ENCODE data around the gene DVL1.
"Not testable (repeated sequence)": the region's sequence is repeated elsewhere in the genome, so short reads cannot be mapped to it uniquely, and the experiment has no call there.

DVL1 gene

GRCh38 chr1:1381294-1381693 is 32.1 kb upstream of the DVL1 start:
- H3K27ac Mint-ChIP-seq = no peak overlapping the region
- no peak for DNase-seq
- H3K4me3 Mint-ChIP-seq = no peak overlapping the region
- CTCF ChIA-PET = no interaction called here
- peaks cover 6% of the 10 kb centered on the region for H3K36me3 Mint-ChIP-seq
- H3K27me3 Mint-ChIP-seq = no peaks in the 10 kb centered on the region
- H3K4me1 Mint-ChIP-seq = peaks cover 3% of the 10 kb centered on the region
- no peaks in the 10 kb centered on the region for H3K9me3 Mint-ChIP-seq

GRCh38 chr1:1380860-1381259 is 31.6 kb upstream of the DVL1 start:
- CTCF ChIA-PET = no interaction called here
- no peak overlapping the region for H3K4me3 Mint-ChIP-seq
- H3K36me3 Mint-ChIP-seq = peaks cover 2% of the 10 kb centered on the region
- no peaks in the 10 kb centered on the region for H3K9me3 Mint-ChIP-seq
- no peak for DNase-seq
- H3K27me3 Mint-ChIP-seq = no peaks in the 10 kb centered on the region
- peaks cover 6% of the 10 kb centered on the region for H3K4me1 Mint-ChIP-seq
- H3K27ac Mint-ChIP-seq = no peak overlapping the region

GRCh38 chr1:1377540-1378205 is 28.5 kb upstream of the DVL1 start:
- peaks cover 10% of the 10 kb centered on the region for H3K36me3 Mint-ChIP-seq

GRCh38 chr1:1376551-1377226 is 27.5 kb upstream of the DVL1 start:
- H3K4me3 Mint-ChIP-seq = peak overlapping the region; percentile 58
- H3K27ac Mint-ChIP-seq = peak overlapping the region; percentile 81
- H3K27me3 Mint-ChIP-seq = no peaks in the 10 kb centered on the region
- peaks cover 11% of the 10 kb centered on the region for H3K36me3 Mint-ChIP-seq
- no peaks in the 10 kb centered on the region for H3K9me3 Mint-ChIP-seq
- no peak for DNase-seq
- peaks cover 32% of the 10 kb centered on the region for H3K4me1 Mint-ChIP-seq
- CTCF ChIA-PET = no interaction called here

More at GRCh38 chr1:1377540-1378205, 28.5 kb upstream of the DVL1 start:
- H3K4me1 Mint-ChIP-seq = peaks cover 23% of the 10 kb centered on the region
- no peaks in the 10 kb centered on the region for H3K9me3 Mint-ChIP-seq
- no peak for DNase-seq
- CTCF ChIA-PET = interaction anchor here (1.2 kb wide), 1 partner anchor 25 kb away, joined by 3 read pairs; no protein-coding TSS in a partner anchor
- no peaks in the 10 kb centered on the region for H3K27me3 Mint-ChIP-seq
- H3K27ac Mint-ChIP-seq = peak overlapping the region; percentile 37
- H3K4me3 Mint-ChIP-seq = no peak overlapping the region

GRCh38 chr1:1374929-1375662 is 25.9 kb upstream of the DVL1 start, which contains the start of gene AURKAIP1:
AURKAIP1 (minus strand) TSS chr1:1375207; CDS start chr1:1374756, 451 bp downstream.
- CTCF ChIA-PET = interaction anchor here (0.8 to 1.5 kb wide), 5 partner anchors 13 to 253 kb away, joined by 3 to 7 read pairs (median 3); no protein-coding TSS in a partner anchor
- no peaks in the 10 kb centered on the region for H3K27me3 Mint-ChIP-seq
- H3K4me3 Mint-ChIP-seq = peak within 1 kb of the TSS; percentile 89
- H3K9me3 Mint-ChIP-seq = no peaks in the 10 kb centered on the region
- peaks cover 11% of the 10 kb centered on the region for H3K36me3 Mint-ChIP-seq
- peaks cover 48% of the 10 kb centered on the region for H3K4me1 Mint-ChIP-seq
- DNase-seq = peak; percentile 98
- peak within 1 kb of the TSS; percentile 98 for H3K27ac Mint-ChIP-seq

- DNase-seq = no peak
- H3K4me1 Mint-ChIP-seq = peaks cover 50% of the 10 kb centered on the region
- H3K9me3 Mint-ChIP-seq = no peaks in the 10 kb centered on the region
- CTCF ChIA-PET = interaction anchor here (1.2 to 1.5 kb wide), 3 partner anchors 60 to 253 kb away, joined by 3 to 7 read pairs (median 3); no protein-coding TSS in a partner anchor
- H3K4me3 Mint-ChIP-seq = peak overlapping the region; percentile 89
- peak overlapping the region; percentile 79 for H3K27ac Mint-ChIP-seq
- peaks cover 11% of the 10 kb centered on the region for H3K36me3 Mint-ChIP-seq
- H3K27me3 Mint-ChIP-seq = no peaks in the 10 kb centered on the region
Observed at GRCh38 chr1:1374589-1374928, 25.3 kb upstream of the DVL1 start.

GRCh38 chr1:1373815-1374588 is 24.8 kb upstream of the DVL1 start:
- H3K27me3 Mint-ChIP-seq = no peaks in the 10 kb centered on the region
- peak overlapping the region; percentile 89 for H3K4me3 Mint-ChIP-seq
- H3K4me1 Mint-ChIP-seq = peaks cover 50% of the 10 kb centered on the region
- H3K9me3 Mint-ChIP-seq = no peaks in the 10 kb centered on the region
- DNase-seq = no peak
- CTCF ChIA-PET = interaction anchor here (1.5 kb wide), 1 partner anchor 69 kb away, joined by 7 read pairs; no protein-coding TSS in a partner anchor
- peaks cover 11% of the 10 kb centered on the region for H3K36me3 Mint-ChIP-seq
- H3K27ac Mint-ChIP-seq = peak overlapping the region; percentile 79

GRCh38 chr1:1373051-1373814 is 24.0 kb upstream of the DVL1 start:
- peak overlapping the region; percentile 73 for H3K27ac Mint-ChIP-seq
- H3K36me3 Mint-ChIP-seq = peaks cover 11% of the 10 kb centered on the region
- H3K27me3 Mint-ChIP-seq = no peaks in the 10 kb centered on the region
- H3K9me3 Mint-ChIP-seq = no peaks in the 10 kb centered on the region
- DNase-seq = no peak
- peaks cover 50% of the 10 kb centered on the region for H3K4me1 Mint-ChIP-seq
- CTCF ChIA-PET = interaction anchor here (0.7 to 4.1 kb wide), 4 partner anchors 21 to 68 kb away, joined by 4 to 21 read pairs (median 8); no protein-coding TSS in a partner anchor
- H3K4me3 Mint-ChIP-seq = peak overlapping the region; percentile 89

- no peaks in the 10 kb centered on the region for H3K9me3 Mint-ChIP-seq
- peaks cover 11% of the 10 kb centered on the region for H3K36me3 Mint-ChIP-seq
- CTCF ChIA-PET = interaction anchor here (0.7 to 4.1 kb wide), 17 partner anchors 9 to 358 kb away, joined by 3 to 21 read pairs (median 4); partner anchors contain the start of genes ATAD3A, CCNL2, DVL1 and ISG15
- peaks cover 50% of the 10 kb centered on the region for H3K4me1 Mint-ChIP-seq
- peak; percentile 86 for DNase-seq
- H3K27ac Mint-ChIP-seq = peak overlapping the region; percentile 64
- H3K27me3 Mint-ChIP-seq = no peaks in the 10 kb centered on the region
- peak overlapping the region; percentile 59 for H3K4me3 Mint-ChIP-seq
Observed at GRCh38 chr1:1371746-1372711, 22.8 kb upstream of the DVL1 start.

GRCh38 chr1:1371364-1371745 is 22.1 kb upstream of the DVL1 start:
- DNase-seq = peak; percentile 84
- Mint-ChIP-seq H3K27ac (peak overlapping the region; percentile 55), H3K4me3 (peak overlapping the region; percentile 26), H3K36me3 (peaks cover 11% of the 10 kb centered on the region), H3K4me1 (peaks cover 47% of the 10 kb centered on the region), H3K27me3 (no peaks in the 10 kb centered on the region), H3K9me3 (no peaks in the 10 kb centered on the region)
- CTCF ChIA-PET = interaction anchor here (0.7 to 4.1 kb wide), 16 partner anchors 8 to 380 kb away, joined by 3 to 21 read pairs (median 4); partner anchors contain the start of genes ATAD3A, CCNL2, DVL1 and ISG15

- Mint-ChIP-seq H3K36me3 (peaks cover 11% of the 10 kb centered on the region), H3K9me3 (no peaks in the 10 kb centered on the region), H3K27me3 (no peaks in the 10 kb centered on the region), H3K4me1 (peaks cover 44% of the 10 kb centered on the region), H3K4me3 (no peak overlapping the region), H3K27ac (peak overlapping the region; percentile 55)
- CTCF ChIA-PET = interaction anchor here (0.8 to 4.1 kb wide), 11 partner anchors 17 to 379 kb away, joined by 3 to 21 read pairs (median 4); partner anchors contain the start of genes ATAD3A, CCNL2 and DVL1
- DNase-seq = no peak
Observed at GRCh38 chr1:1370771-1371300, 21.6 kb upstream of the DVL1 start.

GRCh38 chr1:1370094-1370493 is 20.9 kb upstream of the DVL1 start:
- H3K36me3 Mint-ChIP-seq, DNase-seq, H3K27ac Mint-ChIP-seq, H3K4me3 Mint-ChIP-seq, H3K27me3 Mint-ChIP-seq, H3K9me3 Mint-ChIP-seq: not testable (repeated sequence)
- peaks cover 40% of the 10 kb centered on the region for H3K4me1 Mint-ChIP-seq
- CTCF ChIA-PET = interaction anchor here (4.1 kb wide), 1 partner anchor 18 kb away, joined by 21 read pairs; no protein-coding TSS in a partner anchor

All from activated naive CD4-positive, alpha-beta T cell treated with anti-CD3 and anti-CD28 coated beads, Interleukin-2, amount 10 ng/mL, durations not matched to agents 7 days and 5 days (primary cell).